Stimulated activated CD8-positive, alpha-beta memory T cell treated with anti-CD3 and anti-CD28 coated beads, Interleukin-12 subunit alpha, Interleukin-12 subunit beta, amount 100 ng/mL, for 1 hour (primary cell): ENCODE measurements around the gene GREB1.

Experiments used
- DNase-seq: peaks from one replicate; pipeline ENCODE4 v3.0.0-alpha.2; 2020; ENCODE audit warnings: low read depth

GREB1 gene

DNA sequence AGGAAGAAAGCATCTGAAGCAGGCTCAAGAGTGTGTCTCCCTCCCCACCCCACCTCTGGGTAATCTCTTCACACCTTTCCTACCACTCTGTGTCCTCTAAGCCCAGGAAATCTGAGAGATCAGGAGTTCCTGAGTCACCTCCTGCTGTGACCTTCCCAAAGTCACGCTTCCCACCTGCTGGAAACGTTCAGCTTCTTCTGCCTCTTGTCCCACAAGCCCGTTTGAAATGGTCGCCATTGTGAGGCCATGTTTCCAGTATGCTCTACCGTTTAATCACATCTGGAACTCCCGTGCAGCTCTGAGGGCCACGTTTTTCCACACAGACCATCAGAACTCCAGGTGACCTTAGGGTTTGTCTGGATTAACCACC, 25.9 kb downstream of the GREB1 start:
- no peak for DNase-seq

DNA sequence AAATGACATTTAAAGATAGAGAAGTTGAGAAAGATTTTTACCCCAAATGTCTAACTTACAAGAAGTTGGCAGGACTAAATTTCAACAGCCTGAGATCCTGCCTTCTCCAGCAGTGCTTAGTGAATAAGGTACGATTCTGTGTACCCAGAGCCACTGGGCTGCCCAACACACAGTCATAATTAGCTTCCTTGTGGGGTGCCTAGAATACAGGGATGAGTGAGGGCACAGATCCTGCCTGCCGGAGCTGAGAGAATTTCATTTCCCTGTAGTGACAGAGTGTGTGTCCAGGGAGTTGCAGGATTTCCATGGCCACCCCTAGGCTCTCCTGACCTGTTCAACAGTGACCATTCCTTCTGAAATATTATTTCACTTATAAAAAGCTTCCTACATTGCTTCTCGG, 27.0 kb downstream of the GREB1 start:
- no peak for DNase-seq

- no peak for DNase-seq
These were observed 28.2 kb downstream of the GREB1 start for GRCh38 chr2:11562011-11562410.

- no peak for DNase-seq
These were observed 28.6 kb downstream of the GREB1 start for GRCh38 chr2:11562476-11562875.

DNA sequence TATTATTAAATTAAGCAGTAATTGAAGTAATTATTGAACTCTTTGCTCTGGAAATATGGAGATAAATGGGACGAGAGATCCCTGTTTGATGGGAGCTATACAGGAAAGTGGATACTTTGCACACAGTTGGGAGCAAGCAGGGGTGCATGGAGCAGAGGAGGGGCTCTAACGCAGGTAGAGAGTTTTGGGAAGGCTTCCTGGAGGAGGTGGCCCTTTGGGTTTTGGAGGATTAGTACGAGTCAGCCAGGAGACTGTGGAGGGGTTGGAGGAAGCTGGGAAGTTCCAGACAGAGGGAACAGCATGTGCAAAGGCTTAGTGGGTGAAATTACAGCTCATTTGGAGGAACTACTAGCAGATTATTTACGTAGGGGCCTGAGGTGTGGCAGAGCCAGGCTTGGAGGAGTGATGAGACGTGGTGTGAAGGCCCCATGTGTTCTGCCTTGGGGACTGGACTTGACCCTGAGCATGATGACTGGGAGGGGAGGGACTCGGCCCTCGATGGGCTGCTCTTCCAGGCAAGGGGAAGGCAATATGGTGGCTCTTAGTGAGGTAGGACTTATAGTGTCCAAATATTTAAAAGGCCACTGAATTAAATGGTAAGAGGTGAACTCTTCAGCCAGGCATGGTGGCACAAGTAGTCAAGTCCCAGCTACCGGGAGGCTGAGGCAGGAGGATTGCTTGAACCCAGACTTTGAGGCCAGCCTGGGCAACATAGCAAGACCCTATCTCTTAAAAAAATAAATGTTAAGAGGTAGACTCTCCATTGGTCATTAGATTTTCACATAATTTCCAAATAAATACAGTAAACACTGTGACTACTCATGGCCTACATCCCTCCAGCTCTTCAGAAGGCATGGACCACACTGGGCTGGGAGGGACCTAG, 30.2 kb downstream of the GREB1 start:
- DNase-seq: no peak

DNA sequence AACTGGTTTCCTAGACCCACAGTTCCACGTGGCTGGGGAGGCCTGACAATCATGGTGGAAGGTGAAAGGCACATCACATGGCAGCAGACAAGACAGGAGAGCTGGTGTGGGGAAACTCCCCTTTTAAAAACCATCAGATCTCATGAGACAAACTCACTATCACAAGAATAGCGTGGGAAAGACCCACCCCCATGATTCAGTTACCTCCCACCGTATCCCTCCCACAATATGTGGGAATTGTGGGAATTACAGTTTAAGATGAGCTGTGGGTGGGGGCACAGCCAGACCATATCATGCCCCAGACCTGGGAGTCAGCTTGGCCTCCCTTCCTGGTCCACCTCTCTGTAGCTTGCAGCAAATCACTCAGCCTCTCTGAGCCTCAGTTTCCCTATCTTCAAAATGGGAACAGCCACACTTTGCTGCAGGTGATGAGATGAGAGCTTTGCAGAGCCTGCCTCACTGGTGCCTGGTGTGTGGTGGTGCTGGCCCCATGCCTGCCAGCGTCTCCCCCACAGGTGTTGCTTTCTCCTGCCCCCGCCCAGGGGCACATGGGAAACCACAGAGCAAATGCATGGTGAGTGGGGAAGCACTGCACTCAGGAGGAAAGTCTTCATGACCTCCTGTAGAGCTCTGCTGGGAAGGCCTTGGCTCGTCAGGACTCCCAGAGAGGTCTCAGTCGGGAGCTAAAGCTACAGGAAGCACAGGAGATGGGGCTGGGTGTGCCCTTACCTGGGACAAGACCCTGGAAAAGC, 31.1 kb downstream of the GREB1 start:
- DNase-seq: no peak

GRCh38 chr2:11566383-11566782, 32.5 kb downstream of the GREB1 start:
- DNase-seq: no peak

- DNase-seq: no peak
These were observed 33.8 kb downstream of the GREB1 start for GRCh38 chr2:11567631-11568031.

GRCh38 chr2:11568436-11568835, 34.6 kb downstream of the GREB1 start:
- DNase-seq: no peak

DNA sequence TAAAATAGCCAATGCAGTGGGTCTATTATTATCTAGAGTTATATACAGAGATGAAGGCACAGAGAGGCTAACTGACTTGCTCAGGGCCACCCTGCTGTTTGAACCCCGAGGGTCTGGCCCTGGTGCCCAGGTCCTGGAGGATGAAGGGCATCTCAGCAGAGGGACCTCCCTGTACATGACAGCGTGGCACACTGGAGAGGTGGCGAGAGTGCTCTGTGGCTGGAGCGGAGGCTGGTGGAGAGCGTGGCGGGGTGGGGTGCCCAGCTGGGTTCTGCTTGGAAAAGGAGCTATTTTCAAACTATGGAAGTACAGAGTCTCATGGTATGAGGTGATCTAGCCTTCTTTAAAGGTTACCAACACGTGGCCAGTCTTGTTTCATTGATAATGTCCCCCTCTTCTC, 35.8 kb downstream of the GREB1 start:
- DNase-seq: no peak

DNA sequence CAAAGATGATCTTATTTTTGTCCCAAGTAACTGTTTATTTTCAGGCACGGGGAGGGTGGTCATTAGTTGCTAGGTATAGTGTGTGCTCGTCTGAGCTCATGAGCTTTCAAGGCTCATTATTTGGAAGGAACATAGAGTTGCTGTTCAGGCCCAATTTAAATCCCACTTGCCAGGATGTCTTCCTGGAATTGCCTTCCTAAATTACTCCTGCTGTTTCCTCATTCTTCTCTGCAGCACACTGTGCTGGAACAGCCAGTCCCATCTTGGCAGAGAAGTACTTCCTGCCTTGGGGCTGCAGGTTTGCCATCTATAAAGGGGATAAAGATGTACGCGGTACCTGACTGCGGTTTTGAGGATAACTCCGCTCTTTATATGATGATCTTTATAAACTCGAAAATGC, 37.3 kb downstream of the GREB1 start:
- DNase-seq: no peak

GRCh38 chr2:11572996-11573395, 39.2 kb downstream of the GREB1 start:
- no peak for DNase-seq

GRCh38 chr2:11573418-11574175, 39.8 kb downstream of the GREB1 start:
- no peak for DNase-seq

DNA sequence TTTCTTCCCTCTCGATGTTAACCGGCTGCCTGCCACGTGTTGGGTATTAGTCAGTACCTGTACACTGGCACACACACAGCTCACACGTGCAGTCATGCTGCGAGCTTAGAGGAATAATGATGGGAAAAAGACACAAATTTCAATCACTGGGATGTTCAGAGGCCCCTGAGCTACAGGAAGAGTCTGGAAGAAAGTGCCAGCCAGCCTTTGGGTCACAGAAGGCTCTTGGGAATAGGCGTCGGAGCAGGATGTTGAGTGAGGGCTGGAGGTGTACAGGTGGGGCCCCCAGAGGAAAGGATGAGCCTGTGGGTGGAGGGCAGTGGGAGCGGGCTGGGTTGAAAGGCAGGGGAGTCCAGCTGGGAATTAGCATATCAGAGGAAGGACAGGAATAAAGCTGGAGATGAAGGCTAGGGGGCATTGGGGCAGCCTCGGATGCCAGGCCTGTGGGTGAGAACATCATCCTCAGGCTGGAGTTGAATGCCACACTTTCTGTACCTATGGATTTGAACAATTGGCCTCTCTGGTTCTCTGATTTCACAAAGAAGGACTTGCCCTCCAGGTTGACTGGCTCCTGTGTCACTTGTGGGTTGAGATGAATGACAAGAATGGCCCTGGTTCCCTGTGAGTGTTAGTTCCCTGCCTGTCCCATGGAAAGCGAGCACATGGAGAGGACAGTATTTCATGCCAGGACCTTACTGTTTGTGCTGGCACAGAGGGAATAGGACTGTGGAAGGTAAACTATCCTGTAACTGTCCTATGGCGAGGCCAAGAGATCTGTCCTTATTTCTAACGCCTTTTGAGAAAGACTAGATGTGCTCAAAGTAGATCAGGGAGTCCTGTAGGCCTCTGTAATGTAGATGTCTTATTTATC, 40.6 kb downstream of the GREB1 start:
- DNase-seq: no peak

- DNase-seq: no peak
These were observed 42.6 kb downstream of the GREB1 start for GRCh38 chr2:11576398-11576797.

DNA sequence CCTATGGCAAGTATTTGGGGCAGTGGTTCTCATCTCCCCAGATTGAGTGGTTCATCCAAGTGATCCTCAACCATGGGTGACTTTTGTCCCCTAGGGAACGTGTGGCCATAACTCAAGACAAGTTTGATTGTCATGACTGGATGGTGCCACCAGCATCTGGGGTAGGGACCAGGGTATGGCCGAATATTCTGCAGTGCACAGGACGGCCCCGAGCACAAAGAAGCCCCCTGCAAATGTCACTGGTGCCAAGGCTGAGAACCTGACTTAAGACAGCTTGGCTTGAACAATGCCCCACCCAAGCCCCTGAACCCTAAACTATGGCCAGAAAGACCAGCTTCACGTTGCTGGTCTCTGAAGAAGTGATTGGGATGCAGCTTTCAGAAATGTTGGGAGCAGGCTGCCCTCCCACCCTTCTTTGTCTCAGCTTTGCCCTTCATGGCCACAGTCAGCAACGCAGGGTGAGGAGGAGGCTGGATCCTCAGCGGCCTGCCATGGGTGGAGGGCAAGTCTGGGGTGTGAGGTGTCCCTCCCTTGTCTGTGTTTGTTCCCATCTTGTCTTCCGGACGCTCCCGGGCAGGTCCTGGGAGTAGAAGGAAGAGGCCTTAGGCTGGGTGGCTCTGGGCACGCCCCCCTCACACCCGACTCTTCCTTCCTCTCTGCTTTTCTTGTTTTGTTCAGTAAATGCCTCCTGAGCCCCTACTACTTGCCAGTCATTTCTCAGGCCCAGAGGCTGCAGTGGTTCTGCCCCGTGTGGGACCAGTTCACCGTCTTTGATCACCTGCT, 43.4 kb downstream of the GREB1 start:
- DNase-seq: no peak

DNA sequence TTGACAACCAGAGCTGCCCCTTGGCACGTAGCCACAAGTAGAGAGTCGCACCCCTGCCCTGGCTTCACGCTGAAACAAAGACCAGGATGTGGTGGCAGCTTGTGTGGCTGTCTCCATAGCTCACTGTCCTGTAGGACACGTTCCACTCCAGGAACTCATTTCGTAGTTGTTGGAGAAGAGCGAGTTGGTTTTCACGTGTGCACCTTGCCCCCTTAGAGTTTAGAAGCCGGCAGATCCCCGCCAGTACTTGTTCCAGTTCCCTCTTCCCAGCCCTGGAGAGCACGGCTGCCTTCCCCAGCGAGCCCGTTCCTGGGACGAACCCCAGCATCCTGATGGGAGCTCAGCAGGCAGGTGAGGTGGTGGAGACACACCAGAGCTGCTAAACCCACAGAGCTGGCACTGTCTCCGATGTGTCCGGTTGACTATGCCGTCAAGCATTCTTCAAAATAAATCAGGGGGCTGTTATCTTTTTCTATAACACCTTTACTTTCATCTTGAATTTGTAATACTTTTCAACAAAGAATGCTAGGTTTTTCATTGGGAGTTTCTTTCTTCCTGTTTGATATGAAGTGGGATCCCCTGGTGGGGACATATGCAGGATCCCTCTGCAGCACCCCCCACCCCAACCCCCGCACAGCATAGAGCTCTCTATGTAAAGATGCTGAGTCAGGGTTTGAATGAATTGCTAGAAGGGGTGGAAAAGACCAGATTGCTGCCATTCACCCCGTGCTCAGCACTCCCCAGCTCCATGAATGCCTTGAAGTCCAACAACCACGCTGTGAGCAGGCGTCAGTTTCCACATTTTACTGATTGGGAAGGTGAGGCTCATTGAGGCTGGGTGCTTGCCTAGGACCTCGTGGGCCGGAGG, 44.5 kb downstream of the GREB1 start:
- DNase-seq: no peak

GRCh38 chr2:11578986-11579774, 45.3 kb downstream of the GREB1 start:
- no peak for DNase-seq
